ENCODE measurements around the gene PARL.

PARL gene

DNA sequence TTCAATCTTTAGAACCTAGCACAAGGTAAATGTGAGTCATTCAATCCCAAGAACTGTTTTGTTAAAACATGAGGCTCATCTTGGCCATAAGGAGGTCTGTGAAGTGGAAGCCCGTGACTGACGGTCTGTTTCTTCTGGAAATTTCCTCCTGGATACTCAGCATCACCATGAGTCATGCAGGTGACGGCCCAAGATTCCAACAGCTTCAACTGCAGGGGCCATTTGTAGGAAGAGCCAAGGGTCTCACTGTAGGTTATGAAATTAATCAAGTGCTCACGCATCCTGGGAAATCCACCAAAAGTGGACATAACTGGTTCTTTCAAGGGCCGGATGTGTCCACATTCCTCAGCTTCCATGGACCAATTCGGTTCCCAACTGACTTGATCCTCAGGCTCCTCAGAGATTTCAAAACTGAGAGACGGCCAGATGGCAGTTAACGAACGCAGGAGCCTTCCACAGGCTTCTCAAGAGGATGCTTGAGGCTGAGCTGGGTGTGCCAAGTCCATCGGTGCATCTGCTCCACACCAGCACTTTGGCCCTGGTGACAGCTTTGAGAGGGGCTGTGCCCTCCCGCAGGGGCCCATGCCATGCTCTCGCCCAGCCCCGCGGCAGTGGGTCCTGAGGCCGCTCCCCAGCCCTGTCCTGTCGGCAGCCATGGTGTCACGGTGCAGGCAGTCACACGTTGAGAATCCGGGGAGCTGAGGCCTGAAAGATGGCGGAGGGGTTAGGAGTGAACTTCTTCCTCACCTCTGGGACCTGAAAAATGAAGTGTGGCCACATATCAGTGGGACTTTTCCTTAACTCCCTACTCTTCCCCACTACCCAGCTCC, 67.8 kb downstream of the PARL start:
- TF ChIP-seq POLR2A (IDR thresholded peaks at IDR 0.05; ENCODE audit: low read depth, low read length): no peak
- no peak for TF ChIP-seq PAX5 (IDR thresholded peaks at IDR 0.05; ENCODE audit: insufficient read depth, low read length, severe bottlenecking)
- DNase-seq (ENCODE audit: insufficient read length, low spot score): no peak
- FAIRE-seq: no peak

DNA sequence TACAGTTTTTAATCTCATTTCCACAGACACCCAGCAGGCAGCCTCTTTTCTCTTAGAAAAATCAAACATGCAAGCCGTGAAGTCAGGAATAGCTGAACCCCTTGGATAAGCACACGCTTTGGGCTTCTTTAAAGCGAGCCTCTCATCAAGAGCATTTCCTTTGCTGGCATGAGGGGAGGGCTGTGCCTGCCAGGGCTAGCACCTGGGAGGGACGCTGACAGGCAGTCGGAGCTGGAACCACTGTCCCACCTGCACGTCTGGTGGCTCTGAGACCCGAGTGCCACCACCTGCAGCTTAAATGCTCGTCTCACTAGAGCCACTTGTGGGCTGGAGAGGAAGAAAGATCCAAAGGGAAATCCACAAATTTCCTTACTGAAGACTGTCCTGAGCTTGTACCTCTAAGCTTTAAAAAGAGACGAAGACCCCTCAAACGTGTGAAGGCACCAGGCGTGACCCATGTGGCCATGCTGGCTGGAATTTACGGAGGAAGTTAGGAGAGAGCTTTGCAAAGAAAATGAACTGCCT, 68.7 kb downstream of the PARL start:
- TF ChIP-seq PAX5 (IDR thresholded peaks at IDR 0.05; ENCODE audit: insufficient read depth, low read length, severe bottlenecking) (no peak), TAF1 (IDR thresholded peaks at IDR 0.05; ENCODE audit: low read depth, low read length) (no peak), POU2F2 (IDR thresholded peaks at IDR 0.05; ENCODE audit: low read depth, low read length) (no peak), POLR2AphosphoS5 (IDR thresholded peaks at IDR 0.05; ENCODE audit: low read depth, low read length) (peak; percentile 34; the same call in 1 of the 2 replicates), POLR2A (IDR thresholded peaks at IDR 0.05; ENCODE audit: low read depth, low read length) (no peak), SPI1 (IDR thresholded peaks at IDR 0.05; ENCODE audit: low read depth, low read length) (no peak)
- peak; percentile 86 for FAIRE-seq
- DNase-seq (ENCODE audit: insufficient read length, low spot score): peak; percentile 48

DNA sequence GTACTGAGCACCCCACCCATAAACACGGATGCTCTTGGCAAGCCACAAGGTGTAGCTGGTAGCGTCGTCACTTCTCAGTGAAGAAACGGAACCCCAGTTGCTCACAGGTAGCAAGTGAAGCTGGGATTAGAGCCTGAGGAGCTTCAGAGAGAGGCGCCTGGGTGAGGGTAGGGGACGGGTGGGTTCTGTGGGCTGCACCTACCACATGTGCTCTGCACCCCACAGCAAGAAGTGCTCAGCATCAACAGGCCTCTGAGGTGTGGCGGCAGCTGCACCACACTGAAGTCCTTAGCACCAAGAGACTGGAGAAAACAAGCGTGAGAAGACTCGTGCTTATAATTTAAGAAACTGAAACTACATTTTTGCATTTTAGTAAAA, 69.1 kb downstream of the PARL start:
- no peak for FAIRE-seq

DNA sequence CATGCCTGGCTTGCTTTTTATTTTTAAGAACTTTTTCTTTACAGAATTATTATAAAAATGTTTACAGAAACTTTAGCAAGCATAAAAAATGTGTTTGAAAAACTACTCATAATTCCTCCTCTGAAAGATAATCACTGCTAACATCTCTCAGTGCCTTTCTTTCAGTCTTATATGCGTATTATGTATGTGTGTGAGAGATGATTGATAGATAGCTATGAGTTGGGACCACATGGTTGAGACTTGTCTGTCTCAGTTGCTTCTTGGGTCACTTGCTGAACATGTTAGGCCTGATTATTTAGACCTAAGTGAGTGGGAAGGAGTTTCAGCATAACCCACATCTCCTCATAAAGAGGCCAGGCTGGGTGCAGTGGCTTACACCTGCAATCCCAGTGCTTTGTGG, 70.4 kb downstream of the PARL start:
- no peak for DNase-seq (ENCODE audit: insufficient read length, low spot score)
- no peak for FAIRE-seq
- TF ChIP-seq PAX5 (IDR thresholded peaks at IDR 0.05; ENCODE audit: insufficient read depth, low read length, severe bottlenecking): no peak
- no peak for TF ChIP-seq POLR2AphosphoS5 (IDR thresholded peaks at IDR 0.05; ENCODE audit: low read depth, low read length)

More for the DNA sequence above, 69.1 kb downstream of the PARL start:
- TF ChIP-seq SPI1 (IDR thresholded peaks at IDR 0.05; ENCODE audit: low read depth, low read length) (no peak), PAX5 (IDR thresholded peaks at IDR 0.05; ENCODE audit: insufficient read depth, low read length, severe bottlenecking) (no peak), TAF1 (IDR thresholded peaks at IDR 0.05; ENCODE audit: low read depth, low read length) (no peak), POLR2AphosphoS5 (IDR thresholded peaks at IDR 0.05; ENCODE audit: low read depth, low read length) (no peak), POU2F2 (IDR thresholded peaks at IDR 0.05; ENCODE audit: low read depth, low read length) (no peak), POLR2A (IDR thresholded peaks at IDR 0.05; ENCODE audit: low read depth, low read length) (no peak)
- peak; percentile 55 for DNase-seq (ENCODE audit: insufficient read length, low spot score)

DNA sequence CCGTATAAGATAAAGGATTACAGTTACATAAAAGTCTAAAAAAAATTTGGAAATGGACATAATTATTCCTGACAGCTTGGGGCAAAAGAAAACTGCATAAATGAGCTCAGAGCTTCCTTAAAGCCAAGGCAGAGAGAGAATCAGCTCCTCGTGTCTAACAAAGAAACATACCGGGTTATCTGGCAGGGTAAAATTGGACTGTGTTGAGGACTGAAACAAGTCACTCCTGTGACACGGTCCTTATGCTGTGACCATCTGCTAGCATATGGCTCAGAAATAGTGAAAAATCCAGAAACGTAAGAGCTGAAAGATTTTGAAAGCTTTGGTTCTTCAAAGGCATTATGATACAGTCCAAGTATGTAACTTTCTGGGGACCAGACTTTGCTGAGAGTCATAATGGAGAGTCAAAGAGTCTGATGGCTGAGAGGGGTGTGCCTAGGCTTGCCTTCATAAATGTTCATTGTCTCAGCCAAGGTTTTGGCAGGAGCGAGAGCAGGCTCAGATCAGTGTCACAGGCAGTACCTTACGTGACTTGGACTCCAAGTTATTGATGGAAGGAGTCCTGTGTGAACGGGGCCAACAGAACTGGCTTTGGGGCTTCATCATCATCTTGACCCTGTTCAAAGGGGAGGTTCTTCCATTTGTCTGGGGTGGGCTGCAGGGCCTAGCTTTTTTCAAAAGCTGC, 71.8 kb downstream of the PARL start:
- TF ChIP-seq PAX5 (IDR thresholded peaks at IDR 0.05; ENCODE audit: insufficient read depth, low read length, severe bottlenecking) (no peak), SPI1 (IDR thresholded peaks at IDR 0.05; ENCODE audit: low read depth, low read length) (no peak), TAF1 (IDR thresholded peaks at IDR 0.05; ENCODE audit: low read depth, low read length) (no peak), POLR2AphosphoS5 (IDR thresholded peaks at IDR 0.05; ENCODE audit: low read depth, low read length) (no peak), POU2F2 (IDR thresholded peaks at IDR 0.05; ENCODE audit: low read depth, low read length) (no peak), POLR2A (IDR thresholded peaks at IDR 0.05; ENCODE audit: low read depth, low read length) (no peak)
- DNase-seq (ENCODE audit: insufficient read length, low spot score) (no peak), FAIRE-seq (no peak)

DNA sequence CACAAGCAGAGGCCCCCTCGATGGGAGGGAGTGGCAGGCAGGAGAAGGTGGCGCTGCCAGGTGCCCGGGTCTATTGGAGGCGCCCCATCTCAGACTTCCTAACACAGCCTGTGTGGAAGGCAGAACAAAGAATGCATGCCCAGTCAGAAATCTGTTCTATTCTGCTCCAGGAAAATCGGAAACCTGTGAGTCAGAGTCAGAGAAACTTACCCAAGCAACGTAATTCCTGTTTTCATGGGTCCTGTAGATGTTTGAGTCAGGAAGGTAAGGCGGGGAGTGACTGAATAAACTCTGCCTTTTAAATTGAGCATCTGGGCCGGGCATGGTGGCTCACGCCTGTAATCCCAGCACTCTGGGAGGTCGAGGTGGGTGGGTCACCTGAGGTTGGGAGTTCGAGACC, 73.0 kb downstream of the PARL start:
- FAIRE-seq (no peak), DNase-seq (ENCODE audit: insufficient read length, low spot score) (no peak)
- TF ChIP-seq POLR2AphosphoS5 (IDR thresholded peaks at IDR 0.05; ENCODE audit: low read depth, low read length) (no peak), POLR2A (IDR thresholded peaks at IDR 0.05; ENCODE audit: low read depth, low read length) (no peak), TAF1 (IDR thresholded peaks at IDR 0.05; ENCODE audit: low read depth, low read length) (no peak), POU2F2 (IDR thresholded peaks at IDR 0.05; ENCODE audit: low read depth, low read length) (no peak), PAX5 (IDR thresholded peaks at IDR 0.05; ENCODE audit: insufficient read depth, low read length, severe bottlenecking) (no peak), SPI1 (IDR thresholded peaks at IDR 0.05; ENCODE audit: low read depth, low read length) (no peak)

DNA sequence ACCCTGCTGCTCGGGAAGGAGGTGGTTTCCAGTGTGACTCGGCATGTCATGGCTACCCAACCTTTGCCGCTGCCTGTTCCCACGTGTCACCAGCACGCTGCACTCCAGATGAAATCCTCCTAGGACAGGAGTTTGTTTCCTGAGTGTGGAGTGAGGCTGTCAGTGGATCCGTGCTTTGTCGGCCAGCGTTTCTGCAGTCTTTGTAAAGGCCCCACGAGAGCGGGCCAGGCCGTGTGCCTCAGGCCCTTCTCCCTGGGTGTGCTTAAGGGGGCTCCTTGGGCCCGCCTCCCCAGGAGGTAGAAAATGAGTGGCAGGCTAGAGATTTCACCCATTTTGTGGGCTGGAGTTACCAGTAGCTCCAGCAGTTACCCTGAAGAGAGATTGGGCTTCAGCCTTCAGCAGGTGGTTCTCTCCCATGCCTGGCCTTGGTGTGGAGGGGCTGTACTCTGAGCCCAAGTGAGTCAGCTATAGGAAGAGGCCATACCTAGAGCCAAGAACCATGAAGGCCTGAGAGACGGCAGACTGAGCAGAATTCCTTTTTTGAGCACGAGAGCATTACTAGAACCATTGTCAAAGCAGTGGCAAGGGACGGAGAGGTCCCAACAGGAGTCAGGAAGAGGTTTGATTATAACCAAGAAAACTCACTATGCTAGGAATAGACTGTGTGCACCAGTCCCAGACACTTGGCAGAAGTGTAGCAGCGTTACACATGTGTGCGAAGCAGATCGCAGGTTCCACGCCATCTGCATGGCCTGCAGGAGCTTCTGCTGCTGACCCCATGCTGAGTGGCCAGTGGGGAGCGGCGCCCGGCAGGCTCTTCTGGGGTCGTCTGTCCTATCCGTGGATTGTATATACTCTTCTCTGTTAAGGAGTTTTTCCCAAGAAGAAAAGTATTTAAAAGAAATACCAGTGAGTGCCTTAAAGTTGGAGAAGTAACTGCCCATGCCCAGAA, 73.8 kb downstream of the PARL start:
- DNase-seq (ENCODE audit: insufficient read length, low spot score) (no peak), FAIRE-seq (no peak)
- TF ChIP-seq PAX5 (IDR thresholded peaks at IDR 0.05; ENCODE audit: insufficient read depth, low read length, severe bottlenecking) (no peak), POLR2A (IDR thresholded peaks at IDR 0.05; ENCODE audit: low read depth, low read length) (no peak), POLR2AphosphoS5 (IDR thresholded peaks at IDR 0.05; ENCODE audit: low read depth, low read length) (no peak), TAF1 (IDR thresholded peaks at IDR 0.05; ENCODE audit: low read depth, low read length) (no peak), SPI1 (IDR thresholded peaks at IDR 0.05; ENCODE audit: low read depth, low read length) (no peak), POU2F2 (IDR thresholded peaks at IDR 0.05; ENCODE audit: low read depth, low read length) (no peak)

DNA sequence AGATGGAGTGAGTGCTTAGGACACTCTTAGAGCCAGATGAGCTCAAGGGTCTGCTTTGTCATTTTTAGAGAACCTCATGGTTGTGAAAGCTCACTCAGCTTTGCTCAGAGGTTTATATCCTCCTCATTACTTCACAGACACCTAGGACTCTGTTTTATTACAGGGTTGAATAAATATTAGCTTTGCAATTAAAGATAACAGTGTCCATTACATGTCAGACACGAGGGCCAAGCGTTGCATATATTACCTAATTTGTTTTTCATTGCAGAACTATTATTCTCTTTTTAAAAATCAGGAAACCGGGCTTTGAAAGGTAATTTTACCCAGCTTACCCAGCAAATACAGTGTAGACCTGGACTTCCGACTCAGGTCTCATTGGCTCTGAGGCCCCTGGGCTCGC, 75.4 kb downstream of the PARL start:
- FAIRE-seq: no peak
- TF ChIP-seq TAF1 (IDR thresholded peaks at IDR 0.05; ENCODE audit: low read depth, low read length): no peak
- TF ChIP-seq POU2F2 (IDR thresholded peaks at IDR 0.05; ENCODE audit: low read depth, low read length): no peak
- TF ChIP-seq POLR2AphosphoS5 (IDR thresholded peaks at IDR 0.05; ENCODE audit: low read depth, low read length): no peak
- no peak for TF ChIP-seq POLR2A (IDR thresholded peaks at IDR 0.05; ENCODE audit: low read depth, low read length)
- no peak for TF ChIP-seq SPI1 (IDR thresholded peaks at IDR 0.05; ENCODE audit: low read depth, low read length)
- TF ChIP-seq PAX5 (IDR thresholded peaks at IDR 0.05; ENCODE audit: insufficient read depth, low read length, severe bottlenecking): no peak

DNA sequence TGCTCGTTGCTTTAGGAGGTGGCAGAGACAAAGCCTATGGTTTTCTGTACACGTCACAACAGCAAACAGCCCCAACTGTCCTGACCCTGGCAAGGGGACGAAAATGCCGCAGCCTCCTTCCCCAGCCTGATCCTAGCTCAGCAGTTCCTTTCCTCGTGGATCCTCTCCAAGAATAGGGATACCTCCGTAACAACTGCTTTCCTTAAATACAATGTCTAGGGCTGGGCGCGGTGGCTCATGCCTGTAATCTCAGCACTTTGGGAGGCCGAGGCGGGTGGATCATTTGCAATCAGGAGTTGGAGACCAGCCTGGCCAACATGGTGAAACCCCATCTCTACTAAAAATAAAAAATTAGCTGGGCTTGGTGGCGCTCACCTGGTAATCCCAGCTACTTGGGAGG, 76.3 kb downstream of the PARL start:
- no peak for TF ChIP-seq TAF1 (IDR thresholded peaks at IDR 0.05; ENCODE audit: low read depth, low read length)
- TF ChIP-seq POLR2AphosphoS5 (IDR thresholded peaks at IDR 0.05; ENCODE audit: low read depth, low read length): no peak
- TF ChIP-seq POLR2A (IDR thresholded peaks at IDR 0.05; ENCODE audit: low read depth, low read length): no peak
- TF ChIP-seq PAX5 (IDR thresholded peaks at IDR 0.05; ENCODE audit: insufficient read depth, low read length, severe bottlenecking): no peak
- no peak for TF ChIP-seq POU2F2 (IDR thresholded peaks at IDR 0.05; ENCODE audit: low read depth, low read length)
- TF ChIP-seq SPI1 (IDR thresholded peaks at IDR 0.05; ENCODE audit: low read depth, low read length): no peak
- DNase-seq (ENCODE audit: insufficient read length, low spot score) (no peak), FAIRE-seq (no peak)

More for the DNA sequence above, 75.4 kb downstream of the PARL start:
- no peak for DNase-seq (ENCODE audit: insufficient read length, low spot score)
